Lower leg skin (tissue), 4 donors: ENCODE data around the gene SULT1C4. TPM values are rescaled to one million over a fixed set of nuclear protein-coding genes. Genes with fewer than 3 reads are reported as not detected.

Experiments
- DNase-seq, 2 donors: peaks; one replicate each; pipeline ENCODE4 v3.0.0-alpha.2; 2019; ENCODE audit warnings: low spot score in 2 of 2
- H3K4me3 ChIP-seq: fragments of 200-600 bp; sonication (generic); 2 replicates; pipeline ENCODE4 v1.5.1; 2017; ENCODE audit warnings: mild to moderate bottlenecking, low read depth; ENCODE audit not compliant: poor library complexity, severe bottlenecking
- POLR2A ChIP-seq, 2 donors: fragments of 450-650 bp; IDR thresholded peaks; one replicate each; pipeline ENCODE4 v1.6.1; 2016 to 2017; ENCODE audit warnings: antibody characterized with exemption in 2 of 2, mild to moderate bottlenecking in 1 of 2, moderate library complexity in 1 of 2
- WGBS, 2 donors: methylation state at CpG; one replicate each; pipeline ENCODE4 v1.1.5; 2018; 5-methylcytosine and 5-hydroxymethylcytosine counted together
- intact Hi-C: fragments of 100-400 bp; cut with DNase I; formaldehyde crosslinking; loops from one replicate; pipeline ENCODE4 v1.15.0; 2023; ENCODE audit warnings: low total_unique reads
- total RNA-seq, 4 donors: library from RNA; depleted of rRNA; stranded (reverse); fragments of >200 nt; gene quantifications; one replicate each; pipeline ENCODE4 v1.1.0, GENCODE V29; 2016
- TF ChIP-seq, protein P1 (sequence below), 3 donors: fragments of 450-650 bp; IDR thresholded peaks; one replicate each; pipeline ENCODE4 v1.5.1; 2016; ENCODE audit warnings: antibody characterized with exemption in 3 of 3, mild to moderate bottlenecking in 3 of 3, moderate library complexity in 2 of 3

Gene SULT1C4
- total RNA-seq, 4 donors from 2014 or later, result 0.17 to 2.4 (median 0.93) TPM

DNA sequence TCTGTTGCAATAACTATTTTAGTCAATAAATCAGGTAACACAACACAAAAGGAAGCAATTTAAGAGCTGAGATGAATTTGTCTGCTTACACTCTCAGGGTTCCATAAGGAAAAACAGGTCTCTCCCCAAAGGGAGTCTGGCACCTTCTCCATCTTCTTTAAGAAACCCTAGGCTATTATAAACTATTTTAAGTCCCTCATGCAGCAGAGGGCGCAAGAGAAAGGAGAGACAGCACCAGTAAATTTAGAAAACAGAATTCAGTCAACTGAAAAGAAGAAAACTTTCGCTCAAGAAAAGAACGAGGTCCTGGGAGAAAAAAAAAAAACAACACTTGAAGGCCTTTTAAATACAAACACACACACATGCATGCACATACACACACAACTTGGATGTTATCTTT is 19.1 kb downstream of the SULT1C4 start:
- WGBS, 2 donors, result 75% methylated on average over 3 of the region's 3 CpGs
- no peak for DNase-seq
- intact Hi-C loops, result no loop called here

DNA sequence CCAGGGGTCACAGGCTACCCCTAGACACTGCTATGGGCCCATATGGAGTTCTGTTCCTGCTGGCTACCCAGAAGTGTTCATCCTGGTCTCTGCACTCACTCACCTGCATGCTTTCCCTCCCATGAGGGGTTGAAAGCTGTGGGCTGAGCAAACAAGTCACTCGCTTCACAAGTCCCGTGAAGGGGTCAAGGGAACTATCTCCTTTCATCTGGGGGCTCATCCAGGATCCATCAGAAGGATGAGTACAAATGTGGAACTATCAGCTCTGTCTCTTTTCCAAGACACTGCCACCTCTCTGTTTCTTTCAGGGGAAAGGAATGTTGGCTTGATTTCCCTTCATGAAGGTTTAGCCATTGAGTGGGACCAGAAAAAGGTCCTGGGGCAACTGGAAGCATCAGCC is 21.7 kb downstream of the SULT1C4 start:
- intact Hi-C loops, result no loop called here
- no peak for DNase-seq
- TF ChIP-seq, protein P1, sequence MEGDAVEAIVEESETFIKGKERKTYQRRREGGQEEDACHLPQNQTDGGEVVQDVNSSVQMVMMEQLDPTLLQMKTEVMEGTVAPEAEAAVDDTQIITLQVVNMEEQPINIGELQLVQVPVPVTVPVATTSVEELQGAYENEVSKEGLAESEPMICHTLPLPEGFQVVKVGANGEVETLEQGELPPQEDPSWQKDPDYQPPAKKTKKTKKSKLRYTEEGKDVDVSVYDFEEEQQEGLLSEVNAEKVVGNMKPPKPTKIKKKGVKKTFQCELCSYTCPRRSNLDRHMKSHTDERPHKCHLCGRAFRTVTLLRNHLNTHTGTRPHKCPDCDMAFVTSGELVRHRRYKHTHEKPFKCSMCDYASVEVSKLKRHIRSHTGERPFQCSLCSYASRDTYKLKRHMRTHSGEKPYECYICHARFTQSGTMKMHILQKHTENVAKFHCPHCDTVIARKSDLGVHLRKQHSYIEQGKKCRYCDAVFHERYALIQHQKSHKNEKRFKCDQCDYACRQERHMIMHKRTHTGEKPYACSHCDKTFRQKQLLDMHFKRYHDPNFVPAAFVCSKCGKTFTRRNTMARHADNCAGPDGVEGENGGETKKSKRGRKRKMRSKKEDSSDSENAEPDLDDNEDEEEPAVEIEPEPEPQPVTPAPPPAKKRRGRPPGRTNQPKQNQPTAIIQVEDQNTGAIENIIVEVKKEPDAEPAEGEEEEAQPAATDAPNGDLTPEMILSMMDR (IDR thresholded peaks at IDR 0.05), result no peak
- no peak for TF ChIP-seq POLR2A (IDR thresholded peaks at IDR 0.05)
- H3K4me3 ChIP-seq, result no peak overlapping the region
- 91 to 100% methylated on average over 2 of the region's 2 CpGs for WGBS, 2 donors

More for the DNA sequence above, 19.1 kb downstream of the SULT1C4 start:
- TF ChIP-seq POLR2A (IDR thresholded peaks at IDR 0.05), result no peak
- TF ChIP-seq, protein P1 (IDR thresholded peaks at IDR 0.05), result no peak
- no peak overlapping the region for H3K4me3 ChIP-seq

DNA sequence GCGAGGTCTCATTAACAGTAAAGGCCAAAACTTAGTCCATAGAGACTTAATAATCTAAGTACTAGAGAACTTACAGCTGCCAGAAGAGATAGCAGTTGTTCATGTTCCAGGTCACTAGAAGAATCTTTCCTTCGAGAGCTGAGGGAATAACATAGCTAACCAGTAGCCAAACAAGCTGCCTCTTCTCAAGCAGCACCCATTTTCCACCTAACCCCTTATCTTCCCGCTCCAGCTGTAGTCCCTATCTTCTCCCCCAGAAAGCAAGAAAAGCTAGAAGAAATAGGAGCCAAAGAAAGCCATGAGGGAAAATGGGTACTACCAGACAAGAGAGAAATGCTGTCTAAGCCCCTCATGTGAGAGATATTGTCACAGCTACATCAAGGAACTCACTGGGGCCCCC is 24.0 kb downstream of the SULT1C4 start:
- TF ChIP-seq, protein P1 (IDR thresholded peaks at IDR 0.05), result no peak
- no peak for TF ChIP-seq POLR2A (IDR thresholded peaks at IDR 0.05)
- intact Hi-C loops, result no loop called here
- no peak for DNase-seq
- 87 to 96% methylated on average over 3 of the region's 3 CpGs for WGBS, 2 donors
- no peak overlapping the region for H3K4me3 ChIP-seq

DNA sequence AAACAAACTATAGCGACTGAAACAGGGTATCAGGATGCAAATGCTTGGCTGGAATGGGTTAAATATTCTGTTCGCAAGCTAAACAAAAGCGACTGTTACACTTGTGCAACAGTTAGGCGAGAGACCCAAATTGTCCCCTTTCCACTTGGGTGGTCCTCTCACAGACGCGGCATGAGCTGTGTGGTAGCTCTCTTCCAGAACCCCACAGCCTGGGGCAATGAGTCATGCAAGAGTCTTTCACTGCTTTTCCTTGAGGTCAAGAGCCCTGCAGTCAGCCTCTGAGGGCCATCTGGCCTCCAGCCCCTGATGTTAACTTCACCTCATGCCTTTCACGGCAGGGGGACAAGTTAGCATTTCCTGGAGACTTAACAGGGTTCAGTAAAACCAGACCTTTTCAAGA is 25.7 kb downstream of the SULT1C4 start:
- 37 to 46% methylated on average over 7 of the region's 7 CpGs for WGBS, 2 donors
- no peak overlapping the region for H3K4me3 ChIP-seq
- intact Hi-C loops, result no loop called here
- no peak for DNase-seq
- no peak for TF ChIP-seq POLR2A (IDR thresholded peaks at IDR 0.05)
- TF ChIP-seq, protein P1 (IDR thresholded peaks at IDR 0.05), result no peak

DNA sequence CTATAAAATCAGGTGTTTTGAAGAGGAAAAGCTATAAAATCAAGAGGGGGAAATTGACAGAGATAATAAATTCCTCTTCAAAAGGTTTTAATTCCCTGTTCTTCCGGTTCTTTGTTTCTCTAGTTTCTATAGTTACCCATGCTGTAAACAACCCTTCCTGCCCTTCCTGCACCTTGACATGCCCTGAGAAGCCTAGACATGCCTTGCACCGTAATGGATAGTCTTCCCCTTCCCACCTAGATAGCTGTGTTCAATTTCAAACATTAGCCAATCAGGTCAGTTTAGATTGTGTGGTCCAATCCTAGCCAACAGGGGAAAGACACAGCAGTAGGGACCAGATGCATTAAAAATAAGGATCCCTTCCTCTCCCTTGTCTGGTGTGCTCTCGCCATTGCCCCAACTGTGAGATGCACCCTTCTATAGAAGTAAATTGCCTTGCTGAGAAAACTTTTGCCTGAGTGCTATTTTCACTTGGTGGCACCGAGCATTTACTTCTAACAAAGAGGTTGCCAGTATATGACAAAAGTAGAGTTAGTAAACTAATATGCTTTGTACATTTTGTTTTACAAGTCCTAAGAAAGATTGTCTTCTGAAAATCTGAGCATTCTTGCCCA is 27.1 kb downstream of the SULT1C4 start:
- 63 to 68% methylated on average over 4 of the region's 4 CpGs for WGBS, 2 donors
- no peak for DNase-seq
- no peak overlapping the region for H3K4me3 ChIP-seq
- intact Hi-C loops, result no loop called here
- TF ChIP-seq, protein P1 (IDR thresholded peaks at IDR 0.05), result no peak
- TF ChIP-seq POLR2A (IDR thresholded peaks at IDR 0.05), result no peak
